ENCODE measurements around the gene JUP.

JUP gene

GRCh38 chr17:41806685-41807445, 20.4 kb upstream of the JUP start:
- DNase-seq: no peak

DNA sequence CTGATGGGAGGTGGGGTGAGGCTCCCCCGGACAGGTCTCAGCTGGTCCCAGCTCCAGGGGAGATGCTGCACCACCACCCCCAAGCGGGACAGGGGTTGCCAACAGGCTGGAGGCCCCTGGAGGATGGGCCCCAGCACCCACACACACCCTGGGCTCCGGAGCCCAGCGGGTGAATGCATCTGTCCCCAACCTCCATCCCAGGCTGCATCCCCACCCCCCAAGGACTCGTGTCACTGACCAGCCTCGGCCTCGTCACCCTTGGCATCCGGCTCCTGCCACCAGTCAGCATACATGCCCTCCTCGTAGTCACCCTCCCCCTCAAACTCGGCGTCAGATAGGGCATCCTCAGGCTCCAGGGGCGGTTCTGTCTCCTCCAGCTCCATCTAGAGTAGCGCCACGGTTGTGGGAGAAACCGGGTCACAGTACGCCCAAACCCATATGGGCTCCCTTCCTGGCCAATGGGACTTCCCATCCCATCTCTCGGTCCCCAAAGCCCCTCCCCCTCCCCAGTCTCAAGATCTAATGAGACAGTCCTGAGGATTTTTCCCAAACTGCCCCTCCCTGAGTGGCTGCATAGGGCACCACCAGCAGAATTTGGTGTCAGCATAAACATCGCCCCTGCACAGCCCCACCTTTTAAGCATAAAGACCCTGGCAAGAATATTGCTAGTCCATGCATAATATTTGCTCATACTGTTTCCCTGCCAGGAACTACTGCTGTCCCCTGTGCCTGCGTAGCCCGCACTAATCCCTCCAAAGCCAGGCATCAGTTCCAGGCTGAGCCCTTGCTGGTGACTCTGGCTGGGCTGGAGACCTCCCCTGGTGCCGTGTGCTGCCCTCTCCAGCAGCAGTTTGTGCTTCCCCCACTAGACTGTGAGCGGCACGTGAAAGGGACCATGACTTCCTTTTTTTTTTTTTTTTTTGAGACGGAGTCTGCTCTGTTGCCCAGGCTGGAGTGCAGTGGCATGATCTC, 16.8 kb upstream of the JUP start:
- no peak for DNase-seq

GRCh38 chr17:41801374-41802271, 15.1 kb upstream of the JUP start:
- DNase-seq: peak; percentile 31

DNA sequence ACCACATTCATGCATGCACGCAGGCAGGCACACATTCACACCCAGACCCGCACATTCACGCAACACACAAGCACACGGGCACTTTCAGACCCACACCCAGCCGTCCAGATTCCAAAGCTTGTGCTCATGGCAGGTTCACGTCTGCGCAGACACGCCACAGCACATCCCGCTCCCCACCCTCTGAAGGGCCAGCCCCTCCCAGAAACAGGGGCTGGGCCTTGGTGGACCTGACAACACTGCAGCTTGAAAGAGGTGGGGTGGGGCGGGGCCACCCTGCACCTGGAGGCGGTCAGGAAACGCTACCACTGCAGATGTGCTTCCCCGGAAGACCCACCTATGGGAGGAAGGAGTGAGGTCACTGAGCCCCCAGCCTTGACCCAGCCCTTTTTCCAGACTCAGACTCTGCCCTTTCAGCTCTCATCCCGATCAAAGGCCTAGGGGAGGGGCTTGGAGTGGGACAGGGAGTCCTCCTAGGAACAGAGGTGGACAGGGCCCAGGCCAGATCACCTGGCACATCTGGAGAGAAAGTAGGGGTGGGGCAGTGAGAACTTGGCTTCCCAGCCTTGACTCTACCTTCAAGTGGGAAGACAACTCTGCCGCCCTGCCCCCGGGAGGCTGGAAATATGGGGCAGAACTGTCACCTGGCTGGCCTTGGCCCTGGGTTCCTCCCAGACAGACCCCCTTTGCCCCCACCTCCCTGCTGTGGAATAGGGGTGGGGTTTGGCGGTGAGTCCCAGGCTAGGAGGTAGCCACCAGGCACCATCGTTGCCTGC, 14.3 kb upstream of the JUP start:
- DNase-seq: peak; percentile 53

GRCh38 chr17:41799366-41799765, 12.9 kb upstream of the JUP start:
- no peak for DNase-seq

- DNase-seq: no peak
Observed at GRCh38 chr17:41797377-41797776, 10.9 kb upstream of the JUP start.

DNA sequence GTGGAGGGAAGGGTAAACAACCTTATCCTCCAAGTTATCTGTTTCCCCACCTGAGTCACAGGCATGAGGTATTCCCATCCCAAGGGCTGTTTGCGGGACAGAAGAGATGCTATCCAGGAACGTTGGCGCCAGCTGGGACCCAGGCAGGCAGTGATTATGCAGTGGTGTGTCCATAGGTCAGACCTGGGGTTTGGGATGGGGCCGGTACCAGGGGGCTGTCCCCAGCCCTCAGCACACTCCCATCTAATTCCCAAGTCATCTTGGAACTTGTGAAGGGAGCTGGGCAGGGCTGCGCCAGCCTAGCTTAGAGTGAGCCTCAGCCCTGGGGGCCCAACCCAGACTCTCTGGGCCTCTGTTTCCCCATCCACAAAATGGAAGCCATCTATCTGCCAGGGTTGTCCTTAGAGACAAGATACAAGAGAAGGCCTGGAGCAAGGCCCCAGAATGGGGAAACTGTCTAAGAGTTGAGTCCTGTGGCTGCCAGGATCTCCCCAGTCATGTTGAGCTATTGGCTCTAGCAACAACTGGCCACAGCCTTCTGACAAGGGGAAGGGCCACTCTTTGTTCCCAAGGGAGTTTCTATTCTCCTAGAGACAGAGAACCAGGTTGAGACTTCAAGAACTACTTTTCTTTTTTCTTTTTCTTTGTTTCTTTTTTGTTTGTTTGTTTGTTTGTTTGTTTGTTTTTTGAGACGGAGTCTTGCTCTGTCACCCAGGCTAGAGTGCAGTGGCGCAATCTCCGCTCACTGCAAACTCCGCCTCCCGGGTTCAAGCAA, 9.8 kb upstream of the JUP start:
- no peak for DNase-seq

- no peak for DNase-seq
Observed at GRCh38 chr17:41794540-41794975, 8.0 kb upstream of the JUP start.

- no peak for DNase-seq
Observed at GRCh38 chr17:41793784-41794539, 7.5 kb upstream of the JUP start.

- peak; percentile 16 for DNase-seq
Observed at GRCh38 chr17:41792845-41793783, 6.6 kb upstream of the JUP start.

- no peak for DNase-seq
Observed at GRCh38 chr17:41787021-41787418, 509 bp upstream of the JUP start.

GRCh38 chr17:41785859-41786226, 668 bp downstream of the JUP start:
- DNase-seq: peak; percentile 67

- DNase-seq: no peak
Observed at GRCh38 chr17:41785091-41785858, 1.2 kb downstream of the JUP start.

DNA sequence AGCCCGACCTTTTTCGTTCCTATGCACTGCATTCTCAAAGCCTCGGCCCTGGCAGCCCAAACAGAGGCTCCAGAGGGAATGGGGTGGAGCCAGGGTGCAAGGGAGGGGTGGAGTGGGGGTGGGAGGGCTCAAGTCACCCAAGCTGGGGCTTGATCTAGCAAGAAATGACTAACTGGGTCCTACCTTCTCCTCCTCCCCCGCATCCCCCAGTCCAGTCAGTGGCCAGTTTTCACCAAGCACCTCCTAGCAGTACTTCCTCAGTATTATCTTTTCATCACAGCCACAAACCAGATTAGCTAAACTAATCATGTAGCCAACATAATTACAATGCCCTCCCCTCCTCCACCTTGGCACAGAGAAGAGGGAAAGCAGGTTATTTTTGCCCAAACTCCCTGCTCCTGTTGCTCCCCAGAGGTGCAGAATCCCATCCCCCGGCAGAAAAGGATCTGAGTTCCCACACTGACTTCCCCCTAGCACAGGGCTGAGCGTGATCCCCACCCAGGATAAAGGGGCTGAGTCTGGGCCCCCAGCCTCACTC, 2.2 kb downstream of the JUP start:
- no peak for DNase-seq

DNA sequence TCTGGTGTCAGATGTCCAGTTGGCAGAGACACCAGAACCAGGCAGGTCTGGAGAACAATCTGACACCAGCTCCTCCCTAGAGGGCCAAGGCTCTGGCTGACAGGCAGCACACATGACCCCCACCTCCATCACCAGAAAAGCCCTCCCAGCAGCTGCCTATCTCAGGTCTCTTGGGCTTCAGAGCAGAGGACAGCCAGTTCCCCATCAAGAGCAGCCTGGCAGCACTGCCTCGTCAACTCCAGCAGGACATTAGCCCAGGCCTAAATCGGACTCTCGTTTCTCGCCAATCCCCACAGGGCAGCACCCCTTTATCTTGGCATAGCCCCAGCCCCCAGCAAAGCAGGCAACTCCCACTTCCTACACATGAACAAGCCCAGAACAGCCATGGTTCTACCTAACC, 4.4 kb downstream of the JUP start:
- no peak for DNase-seq

DNA sequence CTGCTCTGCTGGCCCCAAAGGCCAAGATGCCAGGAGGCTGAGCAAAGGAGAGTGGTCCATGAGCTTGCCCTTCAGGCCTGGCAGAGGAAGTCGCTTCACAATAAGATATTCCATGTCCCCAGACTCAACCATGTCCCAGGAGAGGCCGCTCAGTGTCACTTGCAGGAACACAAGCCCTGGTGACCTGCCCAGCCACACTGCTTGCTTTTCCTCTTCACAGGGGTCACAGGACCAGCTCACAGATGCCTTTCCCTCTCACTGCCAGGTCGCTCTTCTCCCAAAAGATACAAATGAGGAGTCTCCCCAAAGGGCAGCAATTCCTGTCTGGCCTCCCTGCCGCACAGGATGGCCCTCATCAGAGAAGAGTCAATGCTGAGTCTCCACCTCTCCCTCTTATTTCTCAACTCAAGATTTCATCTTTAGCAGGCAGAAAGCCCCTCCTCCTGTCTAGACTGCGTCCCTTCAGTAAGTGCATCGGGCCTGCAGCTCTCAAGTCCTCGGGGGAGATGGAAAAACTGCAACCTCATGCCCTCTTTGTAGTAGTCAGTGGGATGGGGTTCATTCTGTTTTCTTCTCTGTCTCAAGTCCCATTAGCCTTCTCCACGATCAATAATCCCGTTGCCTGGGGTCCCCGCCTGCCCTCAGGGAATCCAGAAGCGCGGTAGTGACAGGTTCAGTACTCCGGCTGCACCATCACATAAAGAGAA, 5.0 kb downstream of the JUP start:
- no peak for DNase-seq

DNA sequence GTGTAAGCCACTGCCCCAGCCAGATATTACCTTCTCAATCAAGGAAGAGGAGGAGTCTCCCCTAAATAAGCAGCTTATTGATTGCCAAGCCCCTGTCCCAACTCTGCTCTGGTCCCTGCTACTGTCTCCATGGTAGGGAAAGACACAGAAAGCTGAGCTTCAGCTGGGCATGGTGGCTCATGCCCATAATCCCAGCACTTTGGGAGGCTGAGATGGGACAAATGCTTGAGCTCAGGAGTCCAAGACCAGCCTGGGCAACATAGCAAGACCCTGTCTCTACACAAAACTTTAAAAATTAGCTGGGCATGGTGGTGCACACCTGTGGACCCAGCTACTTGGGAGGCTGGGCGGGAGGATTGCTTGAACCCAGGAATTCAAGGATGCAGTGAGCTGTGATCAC, 6.6 kb downstream of the JUP start:
- DNase-seq: no peak
